DOHH2 (cell line): ENCODE data around the gene CTCF.

Source experiments
- H3F3A ChIP-seq: fragments of 200-600 bp; sonication (generic), shearing (Covaris generic); 2 replicates; pipeline ENCODE4 v1.6.0; 2016; ENCODE audit warnings: antibody characterized with exemption, mild to moderate bottlenecking; ENCODE audit not compliant: control insufficient read depth, insufficient read depth
- H3K27ac ChIP-seq: fragments of 200-600 bp; sonication (generic); 2 replicates; pipeline ENCODE4 v1.5.1; 2014; ENCODE audit warnings: low read depth, mild to moderate bottlenecking, low read length, moderate library complexity
- H3K27me3 ChIP-seq: fragments of 200-600 bp; sonication (generic); 2 replicates; pipeline ENCODE4 v1.6.1; 2014; ENCODE audit warnings: mild to moderate bottlenecking, low read length, mixed read lengths; ENCODE audit not compliant: control insufficient read depth
- H3K36me3 ChIP-seq: fragments of 200-600 bp; sonication (generic); 2 replicates; pipeline ENCODE4 v1.6.1; 2014; ENCODE audit warnings: mild to moderate bottlenecking, low read length, moderate library complexity, mixed read lengths; ENCODE audit not compliant: control insufficient read depth
- H3K4me1 ChIP-seq: fragments of 200-600 bp; sonication (generic); 2 replicates; pipeline ENCODE4 v1.6.1; 2014; ENCODE audit warnings: mild to moderate bottlenecking, low read length, mixed read lengths; ENCODE audit not compliant: control insufficient read depth
- H3K4me2 ChIP-seq: fragments of 200-600 bp; sonication (generic); 2 replicates; pipeline ENCODE4 v1.6.0; 2014; ENCODE audit warnings: mild to moderate bottlenecking, low read length, moderate library complexity
- H3K4me3 ChIP-seq: fragments of 200-600 bp; sonication (generic); 2 replicates; pipeline ENCODE4 v1.5.1; 2014; ENCODE audit warnings: mild to moderate bottlenecking, low read length, mixed read lengths
- H3K79me2 ChIP-seq: fragments of 200-600 bp; sonication (generic); 2 replicates; pipeline ENCODE4 v1.6.1; 2014; ENCODE audit warnings: mild to moderate bottlenecking, low read length, mixed read lengths; ENCODE audit not compliant: control insufficient read depth
- H3K9me2 ChIP-seq: fragments of 200-600 bp; sonication (generic); replicated peaks from 2 replicates; pipeline ENCODE4 v1.6.1; 2014; ENCODE audit warnings: mild to moderate bottlenecking, low read length, mixed read lengths; ENCODE audit not compliant: control insufficient read depth
- H3K9me3 ChIP-seq: fragments of 200-600 bp; sonication (generic); 2 replicates; pipeline ENCODE4 v1.6.1; 2014; ENCODE audit warnings: antibody characterized with exemption, low read length, mixed read lengths; ENCODE audit not compliant: control insufficient read depth, insufficient read depth
- H4K20me1 ChIP-seq: fragments of 200-600 bp; sonication (generic); 2 replicates; pipeline ENCODE4 v1.6.0; 2014; ENCODE audit warnings: low read depth, mild to moderate bottlenecking, antibody characterized with exemption, low read length, moderate library complexity; ENCODE audit not compliant: control insufficient read depth, insufficient read depth
- EZH2phosphoT487 ChIP-seq: fragments of 200-600 bp; sonication (generic); IDR thresholded peaks from 2 replicates; pipeline ENCODE4 v1.6.1; 2017; ENCODE audit warnings: borderline replicate concordance, mild to moderate bottlenecking, antibody characterized with exemption, low read length, moderate library complexity, mixed read lengths
- TF ChIP-seq, protein P1 (sequence below): fragments of 200-600 bp; sonication (generic); IDR thresholded peaks from one replicate; pipeline ENCODE4 v1.5.1; 2014; ENCODE audit warnings: antibody characterized with exemption, mild to moderate bottlenecking, low read depth, low read length; ENCODE audit not compliant: poor library complexity, severe bottlenecking

Gene CTCF

GRCh38 chr16:67544844-67545664 lies 17.3 kb upstream of the CTCF start:
- Histone ChIP-seq H4K20me1 (no peaks in the 10 kb centered on the region), H3K9me2 (no peaks in the 10 kb centered on the region), H3K4me1 (peaks cover 83% of the 10 kb centered on the region), H3K36me3 (peaks cover 74% of the 10 kb centered on the region), H3K4me2 (peak overlapping the region; percentile 94), H3K79me2 (peaks cover 25% of the 10 kb centered on the region), H3K27me3 (no peaks in the 10 kb centered on the region), H3F3A (peaks cover 27% of the 10 kb centered on the region), H3K27ac (peak overlapping the region; percentile 99), H3K4me3 (peak overlapping the region; percentile 40), H3K9me3 (no peaks in the 10 kb centered on the region)
- no peak for TF ChIP-seq EZH2phosphoT487

DNA sequence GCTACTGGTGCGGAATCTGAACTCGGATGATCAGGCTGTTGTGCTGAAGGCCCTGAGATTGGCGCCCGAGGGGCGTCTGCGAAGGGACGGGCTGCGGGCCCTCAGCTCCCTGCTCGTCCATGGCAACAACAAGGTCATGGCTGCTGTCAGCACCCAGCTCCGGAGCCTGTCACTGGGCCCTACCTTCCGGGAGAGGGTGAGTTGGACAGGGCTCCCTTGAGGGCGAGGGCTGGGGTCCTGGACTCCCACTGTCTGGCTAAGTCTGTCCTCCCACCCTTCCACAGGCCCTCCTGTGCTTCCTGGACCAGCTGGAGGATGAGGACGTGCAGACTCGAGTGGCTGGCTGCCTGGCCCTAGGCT lies 16.7 kb upstream of the CTCF start:
- H4K20me1 ChIP-seq, result no peaks in the 10 kb centered on the region
- no peaks in the 10 kb centered on the region for H3K9me3 ChIP-seq
- H3K4me3 ChIP-seq, result no peak overlapping the region
- H3K4me2 ChIP-seq, result peak overlapping the region; percentile 94
- peaks cover 27% of the 10 kb centered on the region for H3F3A ChIP-seq
- peak overlapping the region; percentile 99; the same call in 1 of the 2 replicates for H3K27ac ChIP-seq
- peaks cover 89% of the 10 kb centered on the region for H3K4me1 ChIP-seq
- TF ChIP-seq, protein P1, sequence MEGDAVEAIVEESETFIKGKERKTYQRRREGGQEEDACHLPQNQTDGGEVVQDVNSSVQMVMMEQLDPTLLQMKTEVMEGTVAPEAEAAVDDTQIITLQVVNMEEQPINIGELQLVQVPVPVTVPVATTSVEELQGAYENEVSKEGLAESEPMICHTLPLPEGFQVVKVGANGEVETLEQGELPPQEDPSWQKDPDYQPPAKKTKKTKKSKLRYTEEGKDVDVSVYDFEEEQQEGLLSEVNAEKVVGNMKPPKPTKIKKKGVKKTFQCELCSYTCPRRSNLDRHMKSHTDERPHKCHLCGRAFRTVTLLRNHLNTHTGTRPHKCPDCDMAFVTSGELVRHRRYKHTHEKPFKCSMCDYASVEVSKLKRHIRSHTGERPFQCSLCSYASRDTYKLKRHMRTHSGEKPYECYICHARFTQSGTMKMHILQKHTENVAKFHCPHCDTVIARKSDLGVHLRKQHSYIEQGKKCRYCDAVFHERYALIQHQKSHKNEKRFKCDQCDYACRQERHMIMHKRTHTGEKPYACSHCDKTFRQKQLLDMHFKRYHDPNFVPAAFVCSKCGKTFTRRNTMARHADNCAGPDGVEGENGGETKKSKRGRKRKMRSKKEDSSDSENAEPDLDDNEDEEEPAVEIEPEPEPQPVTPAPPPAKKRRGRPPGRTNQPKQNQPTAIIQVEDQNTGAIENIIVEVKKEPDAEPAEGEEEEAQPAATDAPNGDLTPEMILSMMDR, result no peak
- no peak for TF ChIP-seq EZH2phosphoT487
- peaks cover 71% of the 10 kb centered on the region for H3K36me3 ChIP-seq
- peaks cover 30% of the 10 kb centered on the region for H3K79me2 ChIP-seq
- H3K9me2 ChIP-seq, result no peaks in the 10 kb centered on the region
- no peaks in the 10 kb centered on the region for H3K27me3 ChIP-seq

DNA sequence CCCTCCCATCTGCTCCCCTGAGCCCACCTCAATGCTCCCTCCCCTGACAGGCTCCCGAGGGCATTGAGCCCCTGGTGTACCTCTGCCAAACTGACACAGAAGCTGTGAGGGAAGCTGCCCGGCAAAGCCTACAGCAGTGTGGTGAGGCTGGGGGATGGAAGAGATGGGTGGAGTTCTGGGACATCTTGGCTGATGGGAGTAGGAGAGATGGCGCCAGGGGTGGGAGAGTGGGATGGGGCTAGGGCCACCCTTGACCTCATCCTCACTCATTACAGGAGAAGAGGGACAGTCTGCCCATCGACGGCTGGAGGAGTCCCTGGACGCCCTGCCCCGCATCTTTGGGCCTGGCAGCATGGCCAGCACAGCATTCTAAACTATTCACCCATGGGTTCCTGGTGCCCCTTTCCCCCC lies 16.2 kb upstream of the CTCF start:
- Histone ChIP-seq H3K4me3 (no peak overlapping the region), H3K9me3 (no peaks in the 10 kb centered on the region), H3K4me1 (peaks cover 94% of the 10 kb centered on the region), H3F3A (peaks cover 27% of the 10 kb centered on the region), H3K36me3 (peaks cover 71% of the 10 kb centered on the region), H3K27ac (peak overlapping the region; percentile 99), H4K20me1 (no peaks in the 10 kb centered on the region), H3K4me2 (peak overlapping the region; percentile 94), H3K79me2 (peaks cover 34% of the 10 kb centered on the region), H3K9me2 (no peaks in the 10 kb centered on the region), H3K27me3 (no peaks in the 10 kb centered on the region)
- TF ChIP-seq, protein P1, result no peak
- TF ChIP-seq EZH2phosphoT487, result no peak

DNA sequence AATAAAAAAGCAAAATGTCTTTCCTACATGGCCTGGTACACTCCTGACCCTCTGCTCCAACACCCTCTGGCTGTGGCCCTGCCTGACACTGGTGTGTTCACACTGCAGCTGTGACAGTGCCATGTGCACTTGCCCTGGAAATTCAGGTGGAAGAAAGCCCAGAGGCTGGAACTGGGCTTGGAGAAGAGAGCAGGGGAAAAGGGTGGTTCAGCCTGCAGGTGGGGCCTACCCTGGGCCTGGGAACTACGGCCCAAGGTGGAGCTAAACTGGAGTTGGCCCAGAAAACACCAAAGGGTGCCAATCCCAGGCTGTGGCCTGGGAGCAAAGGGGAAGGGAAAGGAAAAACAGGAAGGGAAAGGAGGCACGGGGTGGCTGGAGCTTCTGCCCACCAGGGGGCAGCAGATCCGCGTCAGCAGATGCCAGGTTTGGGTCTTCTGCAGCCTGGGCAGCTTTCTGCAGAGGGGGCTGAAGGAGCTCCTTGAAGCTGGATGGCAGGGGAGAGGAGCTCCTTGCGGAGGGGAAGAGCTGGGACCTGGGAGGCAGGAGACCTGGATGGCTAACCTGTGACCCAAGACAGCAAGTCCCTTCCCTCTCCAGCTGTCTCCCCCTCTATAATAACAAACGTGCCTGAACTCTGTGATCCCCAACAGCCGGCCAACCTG lies 15.4 kb upstream of the CTCF start:
- no peaks in the 10 kb centered on the region for H3K9me3 ChIP-seq
- H3F3A ChIP-seq, result peaks cover 27% of the 10 kb centered on the region
- H3K79me2 ChIP-seq, result peaks cover 42% of the 10 kb centered on the region
- peak overlapping the region; percentile 94 for H3K4me2 ChIP-seq
- H3K27ac ChIP-seq, result peak overlapping the region; percentile 99
- TF ChIP-seq EZH2phosphoT487, result no peak
- TF ChIP-seq, protein P1, result peak; percentile 94
- no peaks in the 10 kb centered on the region for H4K20me1 ChIP-seq
- H3K27me3 ChIP-seq, result no peaks in the 10 kb centered on the region
- peaks cover 99% of the 10 kb centered on the region for H3K4me1 ChIP-seq
- H3K36me3 ChIP-seq, result peaks cover 73% of the 10 kb centered on the region
- no peaks in the 10 kb centered on the region for H3K9me2 ChIP-seq
- peak overlapping the region; percentile 78 for H3K4me3 ChIP-seq
